Fibroblast of skin of right quadriceps (primary cell): Measurements from ENCODE around the gene GCN1.
"Not testable (repeated sequence)": the region's sequence is repeated elsewhere in the genome, so short reads cannot be mapped to it uniquely, and the experiment has no call there.

Experiments used
- DNase-seq: peaks from one replicate; pipeline ENCODE4 v3.0.0-alpha.2; 2013

GCN1 gene

GRCh38 chr12:120228291-120229070 is 34.0 kb upstream of the GCN1 start:
- DNase-seq = peak; percentile 77

GRCh38 chr12:120228041-120228290 is 33.5 kb upstream of the GCN1 start:
- DNase-seq = no peak

DNA sequence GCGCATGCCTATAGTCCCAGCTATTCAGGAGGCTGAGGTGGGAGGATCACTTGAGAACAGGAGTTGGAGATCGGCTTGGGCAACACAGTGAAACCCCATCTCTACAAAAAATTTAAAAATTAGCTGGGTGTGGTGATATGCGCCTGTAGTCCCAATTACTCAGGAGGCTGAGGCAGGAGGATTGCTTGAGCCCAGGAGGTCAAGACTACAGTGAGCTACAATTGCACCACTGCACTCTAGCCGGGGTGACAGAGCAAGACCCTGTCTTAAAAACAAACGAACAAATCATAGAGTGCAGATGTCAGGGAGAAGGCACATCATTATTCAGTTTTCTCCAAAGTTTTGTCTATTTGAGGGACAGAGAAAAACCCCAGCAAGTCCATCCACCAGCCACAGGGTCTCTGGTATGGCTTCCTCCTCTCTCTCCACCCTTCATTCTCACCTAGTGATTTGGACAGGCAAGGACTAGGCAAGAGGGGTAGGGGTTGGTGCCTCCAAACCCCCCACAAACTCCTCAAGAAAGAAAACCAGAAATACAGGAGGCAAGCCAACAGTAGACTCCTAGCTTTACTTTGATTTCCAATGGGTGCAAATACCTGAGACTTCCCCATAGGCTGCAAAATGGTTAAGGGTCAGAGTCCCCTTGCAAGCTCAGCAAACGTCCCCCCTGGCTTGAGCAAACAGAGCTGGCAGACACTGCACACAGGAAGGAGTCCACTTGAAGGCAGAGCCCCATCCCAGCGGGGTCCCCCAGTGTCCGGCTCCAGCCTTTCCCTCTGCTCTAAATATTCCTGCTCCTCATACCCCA is 32.9 kb upstream of the GCN1 start:
- no peak for DNase-seq

DNA sequence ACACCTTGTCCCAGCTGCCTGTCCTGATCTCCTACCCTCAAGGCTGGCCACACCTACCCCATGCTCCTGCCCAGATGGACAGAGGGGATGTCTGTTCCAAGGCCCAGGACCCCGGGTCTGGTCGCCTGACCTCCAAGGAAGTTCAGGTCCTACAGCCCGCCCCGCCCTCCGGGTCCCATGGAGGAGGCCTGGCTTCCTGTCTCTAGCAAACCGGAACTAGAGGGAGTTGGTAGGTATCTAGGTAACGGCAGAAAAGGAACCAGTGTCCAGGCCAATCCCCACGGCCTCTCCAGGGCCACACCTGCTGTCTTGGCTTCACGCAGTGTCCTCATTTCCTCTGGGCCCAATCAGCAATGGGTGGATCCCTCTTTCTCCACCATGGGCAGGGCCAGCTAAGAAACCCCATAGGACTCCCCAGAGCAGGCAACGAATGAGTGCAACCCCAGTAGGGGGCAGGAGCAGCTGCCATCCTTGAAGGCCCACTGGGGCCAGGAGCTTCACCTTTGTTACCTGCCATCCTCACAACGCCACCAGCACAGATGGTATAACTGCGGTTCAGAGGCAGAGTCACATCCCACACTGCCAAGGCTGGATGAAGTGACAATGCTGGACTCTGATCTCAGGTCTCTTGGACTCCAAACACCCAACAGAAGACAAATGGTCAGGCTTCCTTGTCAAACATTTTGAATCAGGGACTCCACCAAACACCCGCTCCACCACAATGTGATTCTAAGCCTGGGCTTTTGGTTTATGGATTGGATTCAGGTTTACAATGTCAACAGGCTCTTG is 31.5 kb upstream of the GCN1 start:
- no peak for DNase-seq

GRCh38 chr12:120225200-120225558 is 30.7 kb upstream of the GCN1 start:
- DNase-seq = no peak

DNA sequence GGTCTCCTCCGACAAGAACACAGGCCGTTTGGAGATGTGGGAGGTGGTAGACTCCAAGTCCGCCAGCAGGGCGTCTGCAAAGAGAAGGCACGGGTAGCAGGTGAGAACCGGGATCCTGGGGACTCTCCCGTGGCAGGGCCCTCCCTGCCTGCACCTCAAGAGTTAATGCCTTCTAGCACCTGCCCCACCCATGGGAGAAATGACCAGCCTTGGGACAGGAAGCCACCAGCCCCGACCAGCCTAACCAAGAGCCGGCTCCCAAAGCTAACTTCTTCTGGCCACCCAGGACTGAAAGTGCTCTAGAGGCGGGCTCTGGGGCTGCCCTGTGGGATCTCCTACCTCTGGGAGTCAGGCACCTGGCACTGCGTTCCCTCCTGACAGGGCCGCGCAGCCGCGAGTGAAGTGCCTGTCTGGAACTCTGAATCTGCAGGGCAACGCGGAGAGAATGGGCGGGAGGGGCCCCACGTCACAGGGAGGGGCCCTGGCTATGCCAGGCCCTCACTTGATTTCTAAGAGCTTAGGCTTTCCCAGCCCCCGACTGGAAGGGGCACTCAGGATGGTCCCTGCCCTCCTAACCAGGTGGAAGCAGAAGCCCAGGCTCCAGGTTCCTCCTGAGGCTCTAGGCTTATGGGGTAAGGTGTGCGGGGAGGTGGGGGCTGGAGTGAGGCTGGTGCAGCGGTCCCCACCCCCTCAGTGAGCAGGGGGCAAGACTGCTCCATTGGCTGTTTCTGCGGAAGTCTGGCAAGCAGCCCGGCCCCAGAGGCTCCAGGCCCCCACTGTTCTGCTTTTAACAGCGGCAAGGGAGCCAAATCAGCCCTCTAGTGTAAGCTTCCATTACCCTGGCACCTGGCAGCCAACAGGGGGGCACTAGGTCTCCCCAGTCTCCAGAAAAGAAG is 30.0 kb upstream of the GCN1 start:
- DNase-seq = no peak

GRCh38 chr12:120223458-120224303 is 29.2 kb upstream of the GCN1 start:
- no peak for DNase-seq

GRCh38 chr12:120222288-120222832 is 27.8 kb upstream of the GCN1 start:
- no peak for DNase-seq

- no peak for DNase-seq
These were observed 27.0 kb upstream of the GCN1 start for GRCh38 chr12:120221576-120221900.

DNA sequence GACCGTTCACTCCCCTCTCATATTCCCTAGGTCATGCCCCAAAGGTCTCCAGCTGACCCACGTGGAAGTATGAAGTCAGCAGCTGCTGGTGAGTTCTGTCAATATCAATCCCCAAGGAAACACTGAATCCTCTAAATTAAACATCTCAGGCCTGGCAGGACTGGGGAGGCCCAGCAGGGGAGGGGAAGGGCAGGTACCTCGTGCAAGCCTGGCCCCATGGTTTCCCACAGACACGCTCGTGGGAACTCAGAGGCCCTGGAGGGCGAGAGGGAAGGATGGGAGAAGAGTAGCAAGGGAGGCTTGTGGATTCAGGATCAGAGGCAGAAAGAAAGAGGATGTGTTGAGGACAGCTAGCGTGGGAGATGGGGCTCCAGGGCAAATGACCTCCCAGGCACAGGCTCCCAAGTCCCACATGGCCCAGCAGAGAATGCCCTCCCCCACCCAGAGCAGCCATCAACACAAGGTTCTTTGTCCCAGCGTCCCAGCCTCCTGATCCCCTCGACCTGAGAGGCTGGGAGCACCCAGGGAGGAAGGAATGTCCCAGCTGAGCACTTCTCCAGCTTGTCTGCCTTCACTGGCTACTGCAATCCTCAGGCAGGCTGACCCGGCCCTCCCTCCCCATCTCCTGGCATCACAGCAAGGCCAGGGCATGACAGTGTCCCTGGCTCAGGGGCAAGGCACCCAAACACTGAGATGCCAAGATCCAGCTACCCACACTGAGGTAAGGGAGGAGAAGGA is 26.5 kb upstream of the GCN1 start:
- DNase-seq = no peak

GRCh38 chr12:120218680-120219606 is 24.4 kb upstream of the GCN1 start:
- no peak for DNase-seq

- DNase-seq = no peak
These were observed 22.5 kb upstream of the GCN1 start for GRCh38 chr12:120216742-120217605.

DNA sequence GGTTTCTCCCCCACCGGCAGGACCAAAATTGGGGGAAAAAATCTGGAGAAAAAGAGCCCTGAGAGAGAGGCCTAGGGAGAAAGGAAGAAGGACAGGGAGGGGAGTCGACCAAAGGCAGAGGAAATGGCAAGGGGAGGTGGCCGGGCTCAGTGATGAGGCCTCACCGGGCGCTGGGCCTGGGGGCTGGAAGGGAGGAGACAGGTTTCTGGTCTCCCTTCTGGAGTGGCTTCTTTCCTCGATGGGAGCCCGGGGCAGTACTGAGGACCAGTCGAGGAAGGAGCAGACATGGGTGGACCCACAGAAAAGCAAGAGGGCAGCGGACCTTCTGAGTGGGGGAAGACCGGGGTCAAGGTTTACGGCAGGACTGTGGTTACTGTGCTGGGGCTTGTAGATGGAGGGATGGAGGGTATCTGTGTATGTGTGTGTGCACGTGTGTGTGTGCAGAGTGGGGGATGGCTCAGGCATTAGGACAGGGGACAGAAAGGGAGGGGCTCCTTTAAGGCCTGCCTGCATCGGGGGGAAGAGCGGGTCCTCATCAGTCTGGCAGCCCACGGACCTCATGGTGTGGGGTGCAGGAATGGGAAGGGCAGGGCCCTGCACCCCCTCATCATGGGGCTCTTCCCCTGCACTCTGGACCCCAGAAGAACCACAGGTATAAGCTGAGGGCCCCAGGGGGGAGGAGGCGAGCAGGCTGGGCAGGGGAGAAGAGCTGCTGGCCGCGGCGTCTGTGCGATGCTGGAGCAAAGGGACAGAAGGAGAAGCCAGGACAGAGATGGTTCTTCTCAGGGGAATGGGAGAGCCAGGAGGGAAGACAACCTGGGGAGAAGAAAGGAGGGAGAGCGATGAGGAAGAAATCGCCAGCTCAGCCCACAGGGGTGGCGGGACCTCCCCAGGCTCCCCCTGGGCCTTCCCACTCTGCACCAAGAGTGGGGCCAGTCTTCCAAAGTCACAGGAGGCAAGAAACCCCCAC is 21.5 kb upstream of the GCN1 start:
- DNase-seq = no peak

GRCh38 chr12:120215357-120215735 is 20.8 kb upstream of the GCN1 start:
- DNase-seq = no peak

- no peak for DNase-seq
These were observed 20.3 kb upstream of the GCN1 start for GRCh38 chr12:120214626-120215356.

DNA sequence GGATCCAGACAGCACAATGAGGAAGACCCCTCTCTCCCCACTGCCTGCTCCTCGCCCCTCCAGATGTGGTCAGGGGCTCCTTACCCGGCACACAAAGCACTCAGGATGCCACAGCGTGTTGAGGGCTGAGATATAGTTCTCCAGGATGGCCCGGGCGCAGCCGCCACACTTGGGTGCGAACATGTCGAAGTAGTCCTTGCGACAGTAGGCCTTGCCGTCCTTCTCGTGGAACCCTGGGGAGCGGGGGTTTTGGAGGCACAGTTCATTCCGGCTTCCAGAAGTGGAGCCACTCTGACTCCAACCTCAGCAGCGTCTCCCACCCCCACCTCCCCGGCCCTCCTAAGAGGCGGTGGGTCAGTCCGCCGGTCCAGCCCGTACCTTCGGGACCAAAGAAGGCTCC is 19.2 kb upstream of the GCN1 start:
- DNase-seq = no peak

- not testable (repeated sequence) for DNase-seq
These were observed 18.7 kb upstream of the GCN1 start for GRCh38 chr12:120213182-120213581.
